Measurements from ENCODE around the gene FCAR.

GRCh38 chr19:54888239-54888638 is 14.2 kb downstream of the FCAR start:
- TF ChIP-seq NFATC4 (CRISPR knock-in tag; IDR thresholded peaks at IDR 0.05) (no peak), ZNF317 (CRISPR knock-in tag; IDR thresholded peaks at IDR 0.05; ENCODE audit: borderline replicate concordance, low read depth) (no peak)
- TF ChIP-seq, protein P1, sequence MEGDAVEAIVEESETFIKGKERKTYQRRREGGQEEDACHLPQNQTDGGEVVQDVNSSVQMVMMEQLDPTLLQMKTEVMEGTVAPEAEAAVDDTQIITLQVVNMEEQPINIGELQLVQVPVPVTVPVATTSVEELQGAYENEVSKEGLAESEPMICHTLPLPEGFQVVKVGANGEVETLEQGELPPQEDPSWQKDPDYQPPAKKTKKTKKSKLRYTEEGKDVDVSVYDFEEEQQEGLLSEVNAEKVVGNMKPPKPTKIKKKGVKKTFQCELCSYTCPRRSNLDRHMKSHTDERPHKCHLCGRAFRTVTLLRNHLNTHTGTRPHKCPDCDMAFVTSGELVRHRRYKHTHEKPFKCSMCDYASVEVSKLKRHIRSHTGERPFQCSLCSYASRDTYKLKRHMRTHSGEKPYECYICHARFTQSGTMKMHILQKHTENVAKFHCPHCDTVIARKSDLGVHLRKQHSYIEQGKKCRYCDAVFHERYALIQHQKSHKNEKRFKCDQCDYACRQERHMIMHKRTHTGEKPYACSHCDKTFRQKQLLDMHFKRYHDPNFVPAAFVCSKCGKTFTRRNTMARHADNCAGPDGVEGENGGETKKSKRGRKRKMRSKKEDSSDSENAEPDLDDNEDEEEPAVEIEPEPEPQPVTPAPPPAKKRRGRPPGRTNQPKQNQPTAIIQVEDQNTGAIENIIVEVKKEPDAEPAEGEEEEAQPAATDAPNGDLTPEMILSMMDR (IDR thresholded peaks at IDR 0.05) = no peak
- TF ChIP-seq, protein P2, sequence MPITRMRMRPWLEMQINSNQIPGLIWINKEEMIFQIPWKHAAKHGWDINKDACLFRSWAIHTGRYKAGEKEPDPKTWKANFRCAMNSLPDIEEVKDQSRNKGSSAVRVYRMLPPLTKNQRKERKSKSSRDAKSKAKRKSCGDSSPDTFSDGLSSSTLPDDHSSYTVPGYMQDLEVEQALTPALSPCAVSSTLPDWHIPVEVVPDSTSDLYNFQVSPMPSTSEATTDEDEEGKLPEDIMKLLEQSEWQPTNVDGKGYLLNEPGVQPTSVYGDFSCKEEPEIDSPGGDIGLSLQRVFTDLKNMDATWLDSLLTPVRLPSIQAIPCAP (CRISPR knock-in tag; IDR thresholded peaks at IDR 0.05) = no peak

Data from WTC11 (cell line).